Neural cell (in vitro differentiated cells): ENCODE data around the gene LRWD1. TPM values are rescaled to one million over a fixed set of nuclear protein-coding genes. Genes with fewer than 3 reads are reported as not detected.
"Not testable (repeated sequence)": the region's sequence is repeated elsewhere in the genome, so short reads cannot be mapped to it uniquely, and the experiment has no call there.

ENCODE experiments used
- H2AFZ ChIP-seq: fragments of 200-600, 300-800 bp; sonication (generic), shearing (Covaris generic); 2 replicates; pipeline ENCODE4 v1.6.0; 2014; ENCODE audit warnings: low read depth, mild to moderate bottlenecking, antibody characterized with exemption, low read length, moderate library complexity
- H3F3A ChIP-seq: fragments of 200-600 bp; shearing (Covaris generic); 2 replicates; pipeline ENCODE4 v1.6.1; 2016; ENCODE audit warnings: mild to moderate bottlenecking, moderate library complexity, mixed read lengths, antibody characterized with exemption, low read length; ENCODE audit not compliant: insufficient read depth, poor library complexity, severe bottlenecking
- H3K27ac ChIP-seq: fragments of 200-600, 300-800 bp; sonication (generic), shearing (Covaris generic); 2 replicates; pipeline ENCODE4 v1.5.1; 2014; ENCODE audit warnings: mild to moderate bottlenecking, low read length, moderate library complexity
- H3K27me3 ChIP-seq: fragments of 300-800, 200-600 bp; sonication (generic), shearing (Covaris generic); 2 replicates; pipeline ENCODE4 v1.6.0; 2014; ENCODE audit warnings: mild to moderate bottlenecking, low read depth, low read length, moderate library complexity; ENCODE audit not compliant: insufficient read depth
- H3K36me3 ChIP-seq: fragments of 300-800, 200-600 bp; sonication (generic), shearing (Covaris generic); 2 replicates; pipeline ENCODE4 v1.5.1; 2014; ENCODE audit warnings: mild to moderate bottlenecking, antibody characterized with exemption, low read length, moderate library complexity; ENCODE audit not compliant: insufficient read depth
- H3K4me2 ChIP-seq: fragments of 300-800, 200-600 bp; sonication (generic), shearing (Covaris generic); 2 replicates; pipeline ENCODE4 v1.6.0; 2014; ENCODE audit warnings: mild to moderate bottlenecking, low read length
- H3K4me3 ChIP-seq: fragments of 300-800, 200-600 bp; sonication (generic), shearing (Covaris generic); 2 replicates; pipeline ENCODE4 v1.5.1; 2014; ENCODE audit warnings: mild to moderate bottlenecking, low read length, moderate library complexity
- H3K79me2 ChIP-seq: fragments of 200-600 bp; shearing (Covaris generic); replicated peaks from 2 replicates; pipeline ENCODE4 v1.6.0; 2014; ENCODE audit warnings: mild to moderate bottlenecking, low read length, moderate library complexity; ENCODE audit not compliant: insufficient read depth
- H3K9ac ChIP-seq: fragments of 300-800, 200-600 bp; sonication (generic), shearing (Covaris generic); 2 replicates; pipeline ENCODE4 v1.6.1; 2016; ENCODE audit warnings: mild to moderate bottlenecking, low read length, mixed read lengths
- H3K9me2 ChIP-seq: fragments of 200-600 bp; shearing (Covaris generic); 2 replicates; pipeline ENCODE4 v1.6.1; 2016; ENCODE audit warnings: mild to moderate bottlenecking, low read length, mixed read lengths; ENCODE audit not compliant: insufficient read depth
- H3K9me3 ChIP-seq: fragments of 200-600, 300-800 bp; sonication (generic), shearing (Covaris generic); 2 replicates; pipeline ENCODE4 v1.6.1; 2016; ENCODE audit warnings: mild to moderate bottlenecking, mixed run types, low read length, moderate library complexity, mixed read lengths
- H4K20me1 ChIP-seq: fragments of 200-600 bp; shearing (Covaris generic); 2 replicates; pipeline ENCODE4 v1.6.1; 2016; ENCODE audit warnings: mild to moderate bottlenecking, mixed run types; ENCODE audit not compliant: insufficient read depth
- CTCF ChIP-seq: fragments of 450-650 bp; IDR thresholded peaks from 2 replicates; pipeline ENCODE4 v1.5.1; 2014; ENCODE audit warnings: antibody characterized with exemption, mild to moderate bottlenecking, moderate library complexity; ENCODE audit not compliant: poor library complexity, severe bottlenecking
- POLR2AphosphoS5 ChIP-seq: IDR thresholded peaks from 2 replicates; pipeline ENCODE4 v1.6.1; 2012
- RAD21 ChIP-seq: fragments of 450-650 bp; conservative IDR thresholded peaks from 2 replicates; pipeline ENCODE4 v1.6.1; 2014; ENCODE audit warnings: antibody characterized with exemption, mild to moderate bottlenecking, moderate library complexity
- SMC3 ChIP-seq: fragments of 450-650 bp; conservative IDR thresholded peaks from 2 replicates; pipeline ENCODE4 v1.6.1; 2014; ENCODE audit warnings: antibody characterized with exemption, mild to moderate bottlenecking, moderate library complexity; ENCODE audit not compliant: poor library complexity
- polyA plus RNA-seq: library from polyadenylated mRNA; depleted of rRNA; stranded (reverse); fragments of >200 nt; gene quantifications from 2 replicates; pipeline ENCODE4 v1.2.3, GENCODE V29; 2014

LRWD1 gene
- polyA plus RNA-seq, 1 donor from 2014 or later = 85.5 TPM

GRCh38 chr7:102478314-102479208 lies 13.8 kb downstream of the LRWD1 start, which contains the start of gene POLR2J:
Gene POLR2J, minus strand, starts transcription at chr7:102478922. Its CDS starts 62 bp downstream, at chr7:102478860.
- Histone ChIP-seq H3K9ac (peak within 1 kb of the TSS; percentile 50), H3K4me3 (peak within 1 kb of the TSS; percentile 55)
- H4K20me1 ChIP-seq, H3K36me3 ChIP-seq, H3K9me2 ChIP-seq, H3K9me3 ChIP-seq, H3K79me2 ChIP-seq, H3K27me3 ChIP-seq, H3F3A ChIP-seq, H3K4me2 ChIP-seq, H2AFZ ChIP-seq, H3K27ac ChIP-seq: not testable (repeated sequence)
- peak; percentile 53 for TF ChIP-seq POLR2AphosphoS5

DNA sequence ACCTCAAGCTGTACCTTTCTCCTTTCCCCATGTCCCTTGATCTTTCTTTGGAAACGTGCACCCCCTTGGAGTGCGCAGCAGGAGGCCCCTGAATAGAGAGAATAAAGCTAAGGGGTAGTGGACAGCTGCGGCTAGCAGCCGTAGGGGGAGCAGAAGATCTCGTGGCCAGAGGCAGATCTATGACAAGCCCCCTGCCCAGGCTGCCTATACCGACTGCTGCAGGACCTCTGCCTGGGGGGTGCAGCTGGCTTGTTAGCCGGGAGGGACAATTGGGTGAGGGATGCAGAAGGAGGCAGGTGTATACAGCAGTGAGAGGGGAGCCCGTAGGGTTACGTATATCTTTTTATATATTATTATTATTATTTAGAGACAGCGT lies 14.4 kb downstream of the LRWD1 start:
- H4K20me1 ChIP-seq, H3K27ac ChIP-seq, H3K9ac ChIP-seq, H3K27me3 ChIP-seq, H3K4me2 ChIP-seq, H3K9me2 ChIP-seq, H3F3A ChIP-seq, H3K4me3 ChIP-seq, H2AFZ ChIP-seq, H3K79me2 ChIP-seq, H3K9me3 ChIP-seq, H3K36me3 ChIP-seq: not testable (repeated sequence)

- H3K4me3 ChIP-seq, H2AFZ ChIP-seq, H3K36me3 ChIP-seq, H3K9me2 ChIP-seq, H3K27ac ChIP-seq, H4K20me1 ChIP-seq, H3K9me3 ChIP-seq, H3F3A ChIP-seq, H3K79me2 ChIP-seq, H3K9ac ChIP-seq, H3K27me3 ChIP-seq, H3K4me2 ChIP-seq: not testable (repeated sequence)
- TF ChIP-seq RAD21 (peak; percentile 55), CTCF (peak; percentile 63), SMC3 (peak; percentile 52)
Measured at GRCh38 chr7:102479982-102480637, 15.3 kb downstream of the LRWD1 start.

GRCh38 chr7:102481962-102482361 lies 17.2 kb downstream of the LRWD1 start:
- not testable (repeated sequence) for H3K4me2 ChIP-seq, H3K9me3 ChIP-seq, H3K4me3 ChIP-seq, H3F3A ChIP-seq, H2AFZ ChIP-seq, H4K20me1 ChIP-seq, H3K9me2 ChIP-seq, H3K27me3 ChIP-seq, H3K9ac ChIP-seq, H3K36me3 ChIP-seq, H3K79me2 ChIP-seq, H3K27ac ChIP-seq

DNA sequence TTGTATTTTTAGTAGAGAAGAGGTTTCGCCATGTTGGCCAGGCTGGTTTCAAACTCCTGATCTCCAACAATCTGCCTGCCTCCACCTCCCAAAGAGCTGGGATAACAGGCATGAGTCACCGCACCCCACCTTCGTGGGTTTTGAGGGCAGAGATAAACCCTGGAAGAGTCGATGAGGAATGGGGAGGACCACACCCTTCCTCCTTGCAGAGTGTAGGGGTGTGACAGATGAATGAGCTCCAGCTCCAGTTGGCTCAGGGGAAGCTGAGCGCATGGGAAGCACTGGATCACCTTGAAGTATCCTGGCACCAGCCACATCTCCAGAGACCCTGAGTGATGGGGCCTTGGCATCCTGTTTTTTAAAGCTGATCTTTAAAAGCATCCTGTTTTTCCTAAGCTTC lies 19.5 kb downstream of the LRWD1 start:
- H3K4me2 ChIP-seq, H3K27me3 ChIP-seq, H3K4me3 ChIP-seq, H3K9ac ChIP-seq, H3K36me3 ChIP-seq, H3K9me2 ChIP-seq, H3K27ac ChIP-seq, H3F3A ChIP-seq, H3K9me3 ChIP-seq, H2AFZ ChIP-seq, H4K20me1 ChIP-seq, H3K79me2 ChIP-seq: not testable (repeated sequence)

DNA sequence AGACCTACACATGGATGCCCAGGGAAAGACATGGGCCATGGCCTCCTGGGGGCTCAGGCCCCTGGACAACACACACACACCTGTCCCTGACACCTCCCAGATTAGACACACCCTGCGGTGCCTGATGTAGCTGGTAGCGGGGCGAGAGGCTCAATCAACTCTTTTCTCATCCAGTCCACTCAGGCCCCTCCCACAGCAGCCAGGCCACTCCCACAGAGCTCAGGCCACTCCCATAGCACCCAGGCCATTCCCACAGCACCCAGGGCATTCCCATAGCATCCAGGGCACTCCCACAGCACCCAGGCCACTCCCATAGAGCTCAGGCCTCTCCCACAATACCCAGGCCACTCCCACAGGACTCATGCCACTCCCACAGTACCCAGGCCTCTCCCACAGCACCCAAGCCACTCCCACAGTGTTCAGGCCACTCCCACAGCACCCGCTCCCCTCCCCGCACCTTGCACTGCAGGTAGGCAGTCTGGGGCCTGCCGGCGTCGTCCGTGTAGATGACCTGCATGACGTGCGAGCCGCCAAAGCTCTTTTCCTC lies 25.8 kb downstream of the LRWD1 start:
- not testable (repeated sequence) for H3K9me3 ChIP-seq, H3K4me2 ChIP-seq, H3K36me3 ChIP-seq, H2AFZ ChIP-seq, H3F3A ChIP-seq, H3K9ac ChIP-seq, H3K27me3 ChIP-seq, H3K4me3 ChIP-seq, H3K9me2 ChIP-seq, H4K20me1 ChIP-seq, H3K27ac ChIP-seq, H3K79me2 ChIP-seq
